Gastroesophageal sphincter (tissue), 4 donors: ENCODE results near the gene NEDD8. TPM values are rescaled to one million over a fixed set of nuclear protein-coding genes. Genes with fewer than 3 reads are reported as not detected.

ENCODE experiments used
- ATAC-seq: fragments of 150-250 bp; one replicate; pipeline ENCODE4 v1.9.1; 2016; ENCODE audit warnings: mild to moderate bottlenecking, moderate library complexity
- H3K27ac ChIP-seq, 4 donors: fragments of 200-600 bp; sonication (generic) in 3 of 4; 1 replicate in 3 of 4; 2 replicates in 1 of 4; pipeline ENCODE4 v1.5.1; 2016 to 2019
- H3K27me3 ChIP-seq: fragments of 200-600 bp; sonication (generic); one replicate; pipeline ENCODE4 v1.5.1; 2019
- H3K36me3 ChIP-seq, 2 donors: fragments of 200-600 bp; sonication (generic); one replicate each; pipeline ENCODE4 v1.5.1; 2019; ENCODE audit warnings: control low read depth in 1 of 2
- H3K4me1 ChIP-seq, 3 donors: fragments of 200-600 bp; sonication (generic); 1 replicate in 2 of 3; 2 replicates in 1 of 3; pipeline ENCODE4 v1.5.1; 2016 to 2019; ENCODE audit warnings: control low read depth in 2 of 3
- H3K4me3 ChIP-seq, 2 donors: fragments of 200-600 bp; sonication (generic); one replicate each; pipeline ENCODE4 v1.5.1; 2019; ENCODE audit warnings: mild to moderate bottlenecking in 1 of 2, moderate library complexity in 1 of 2
- H3K9me3 ChIP-seq, 3 donors: fragments of 200-600 bp; sonication (generic); one replicate each; pipeline ENCODE4 v1.5.1; 2017 to 2019; ENCODE audit warnings: control low read depth in 2 of 3
- CTCF ChIP-seq, 4 experiments: fragments of 200-600 bp in 2 of 4; fragments of 450-650 bp in 2 of 4; sonication (generic) in 1 of 4; IDR thresholded peaks; one replicate each; pipeline ENCODE4 v1.5.1; 2017 to 2019; ENCODE audit warnings: antibody characterized with exemption in 4 of 4, mild to moderate bottlenecking in 2 of 4, moderate library complexity in 2 of 4
- EP300 ChIP-seq: sonication (generic); formaldehyde crosslinking; IDR thresholded peaks from one replicate; pipeline ENCODE4 v1.6.1; 2017; ENCODE audit warnings: antibody characterized with exemption, mild to moderate bottlenecking
- POLR2A ChIP-seq, 2 donors: fragments of 450-650 bp; IDR thresholded peaks; one replicate each; pipeline ENCODE4 v1.6.1; 2017; ENCODE audit warnings: antibody characterized with exemption in 2 of 2, mild to moderate bottlenecking in 2 of 2, moderate library complexity in 1 of 2
- POLR2AphosphoS5 ChIP-seq: sonication (generic); formaldehyde crosslinking; IDR thresholded peaks from one replicate; pipeline ENCODE4 v1.6.1; 2017; ENCODE audit warnings: antibody characterized with exemption
- WGBS, 2 donors: methylation state at CpG; one replicate each; pipeline ENCODE4 v1.1.5; 2018; ENCODE audit warnings: low coverage in 1 of 2; 5-methylcytosine and 5-hydroxymethylcytosine counted together
- total RNA-seq, 4 donors: library from RNA; depleted of rRNA; stranded (reverse); fragments of >200 nt; gene quantifications; one replicate each; pipeline ENCODE4 v1.1.0, GENCODE V29; 2016

NEDD8 gene
- total RNA-seq, 4 donors from 2014 or later: 136 to 193 (median 168) TPM

GRCh38 chr14:24278424-24278823 is 46.3 kb upstream of the NEDD8 start:
- Histone ChIP-seq H3K27ac (no peak overlapping the region), H3K36me3 (no peaks in the 10 kb centered on the region), H3K9me3 (no peaks in the 10 kb centered on the region), H3K27me3 (no peaks in the 10 kb centered on the region), H3K4me3 (no peak overlapping the region), H3K4me1 (no peaks in the 10 kb centered on the region)
- TF ChIP-seq POLR2AphosphoS5: no peak
- no peak for TF ChIP-seq CTCF (IDR thresholded peaks at IDR 0.05)
- TF ChIP-seq EP300: no peak
- no peak for TF ChIP-seq POLR2A (IDR thresholded peaks at IDR 0.05)
- ATAC-seq: no peak
- WGBS, 2 donors: 80 to 92% methylated on average over 5 of the region's 5 CpGs

DNA sequence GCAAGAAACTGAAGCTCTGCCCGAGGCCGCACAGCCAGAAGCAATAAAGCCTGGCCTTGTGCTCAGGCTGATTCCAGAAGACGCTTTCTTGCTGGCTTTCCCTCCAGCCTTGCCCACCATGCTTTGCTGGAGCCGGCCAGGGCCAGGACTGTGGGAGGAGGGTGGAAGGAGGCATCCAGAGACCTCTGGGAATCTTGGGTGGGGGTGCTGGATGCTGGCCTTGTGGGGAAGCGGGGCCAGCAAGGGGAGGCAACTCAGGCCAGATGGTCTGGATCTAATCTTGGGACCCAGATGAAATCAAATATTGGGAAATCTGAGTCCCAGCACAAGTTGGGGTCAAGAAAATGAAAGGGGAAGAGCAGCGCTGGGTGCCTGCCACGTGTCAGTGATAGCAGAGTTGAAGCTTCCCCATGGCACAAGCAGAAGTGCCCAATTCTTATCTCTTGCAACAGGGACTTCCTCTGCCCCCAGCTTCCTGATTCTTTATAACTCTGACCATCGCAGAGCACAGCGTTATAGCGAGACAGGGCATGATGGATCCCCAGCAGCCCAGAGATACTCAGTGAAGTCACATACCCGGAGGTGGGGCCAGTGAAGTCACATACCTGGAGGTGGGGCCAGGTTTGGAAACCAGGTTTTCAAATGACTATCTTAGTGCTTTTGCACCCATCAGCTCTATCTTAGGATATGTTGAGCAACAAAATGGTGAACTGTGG is 45.6 kb upstream of the NEDD8 start:
- no peak for TF ChIP-seq POLR2A (IDR thresholded peaks at IDR 0.05)
- TF ChIP-seq POLR2AphosphoS5: no peak
- no peak for TF ChIP-seq EP300
- no peak for TF ChIP-seq CTCF (IDR thresholded peaks at IDR 0.05)
- peak; percentile 16 for ATAC-seq
- WGBS, 2 donors: 86 to 90% methylated on average over 6 to 8 of the region's 11 CpGs

GRCh38 chr14:24277071-24277470 is 44.9 kb upstream of the NEDD8 start:
- ATAC-seq: no peak
- Histone ChIP-seq H3K9me3 (no peaks in the 10 kb centered on the region), H3K27ac (no peak overlapping the region), H3K27me3 (no peaks in the 10 kb centered on the region), H3K4me1 (peaks cover 0 to 7% (median under 1%) of the 10 kb centered on the region in 3 donors), H3K4me3 (no peak overlapping the region), H3K36me3 (no peaks in the 10 kb centered on the region)
- WGBS, 2 donors: 86 to 91% methylated on average over 6 of the region's 6 CpGs
- TF ChIP-seq POLR2A (IDR thresholded peaks at IDR 0.05) (no peak), POLR2AphosphoS5 (no peak), CTCF (IDR thresholded peaks at IDR 0.05) (no peak), EP300 (no peak)

More for the DNA sequence above, 45.6 kb upstream of the NEDD8 start:
- Histone ChIP-seq H3K27me3 (no peaks in the 10 kb centered on the region), H3K9me3 (no peaks in the 10 kb centered on the region), H3K4me3 (no peak overlapping the region), H3K4me1 (no peaks in the 10 kb centered on the region), H3K27ac (no peak overlapping the region), H3K36me3 (no peaks in the 10 kb centered on the region)

DNA sequence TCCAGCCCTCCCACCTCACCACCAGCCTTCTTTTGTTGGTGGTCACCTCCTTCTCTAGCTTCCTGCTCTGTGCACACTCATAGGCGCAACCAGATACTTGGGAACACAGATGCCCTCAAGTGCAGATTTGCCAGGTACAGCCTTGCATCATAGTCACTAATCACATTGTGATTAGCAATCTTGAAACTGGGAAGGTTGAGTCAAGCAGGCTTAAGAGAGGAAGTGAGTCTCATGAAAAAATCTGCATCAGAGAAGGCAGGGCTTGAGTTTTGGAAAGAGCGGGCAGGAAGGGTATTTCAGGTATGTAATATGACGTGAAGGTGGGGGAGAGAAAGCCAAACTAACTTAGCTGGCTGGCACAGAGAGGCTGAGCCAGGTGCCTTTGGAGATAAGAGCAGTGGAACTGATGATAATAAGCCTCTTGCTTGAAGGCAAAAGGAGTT is 42.0 kb upstream of the NEDD8 start:
- no peak for ATAC-seq
- Histone ChIP-seq H3K4me1 (peaks cover 0 to 19% (median 6%) of the 10 kb centered on the region in 3 donors), H3K36me3 (peaks cover 0 to 10% of the 10 kb centered on the region in 2 donors), H3K27ac (no peak overlapping the region), H3K4me3 (no peak overlapping the region), H3K27me3 (no peaks in the 10 kb centered on the region), H3K9me3 (no peaks in the 10 kb centered on the region)
- TF ChIP-seq POLR2AphosphoS5 (no peak), CTCF (IDR thresholded peaks at IDR 0.05) (no peak), EP300 (no peak), POLR2A (IDR thresholded peaks at IDR 0.05) (no peak)
- WGBS, 2 donors: 72 to 75% methylated on average over 2 of the region's 3 CpGs

- H3K27me3 ChIP-seq: no peaks in the 10 kb centered on the region
- H3K27ac ChIP-seq: no peak overlapping the region
- TF ChIP-seq POLR2AphosphoS5 (no peak), EP300 (no peak), CTCF (IDR thresholded peaks at IDR 0.05) (no peak), POLR2A (IDR thresholded peaks at IDR 0.05) (no peak)
- H3K9me3 ChIP-seq: no peaks in the 10 kb centered on the region
- peaks cover 0 to 19% (median 6%) of the 10 kb centered on the region in 3 donors for H3K4me1 ChIP-seq
- 73 to 77% methylated on average over 2 to 3 of the region's 3 CpGs for WGBS, 2 donors
- no peak overlapping the region for H3K4me3 ChIP-seq
- peaks cover 0 to 16% of the 10 kb centered on the region in 2 donors for H3K36me3 ChIP-seq
- ATAC-seq: no peak
These were observed 41.3 kb upstream of the NEDD8 start for GRCh38 chr14:24273422-24273998.
